CD4-positive, alpha-beta T cell (primary cell): ENCODE results near the gene CST7. TPM values are rescaled to one million over a fixed set of nuclear protein-coding genes. Genes with fewer than 3 reads are reported as not detected.

ENCODE experiments used
- ATAC-seq: fragments of 200-7000 bp; cut with Tn5 transposase; one replicate; pipeline ENCODE4 v1.10.0; 2022; ENCODE audit warnings: mild to moderate bottlenecking; ENCODE audit not compliant: poor library complexity
- CTCF ChIA-PET: fragments of 350-600 bp; sonication (Branson Sonifier 250); formaldehyde crosslinking; loops from one replicate; lab custom pipeline; 2021; ENCODE audit warnings: antibody characterized with exemption, inconsistent platforms; lab: Charles Lee
- POLR2A ChIA-PET: fragments of 350-600 bp; sonication (Branson Sonifier 250); formaldehyde crosslinking; loops from one replicate; lab custom pipeline; 2021; ENCODE audit warnings: antibody characterized with exemption, inconsistent platforms; lab: Charles Lee
- DNase-seq, 14 experiments: peaks; one replicate each; pipeline ENCODE4 v3.0.0-alpha.2; 2013 to 2020; ENCODE audit warnings: mixed read lengths in 2 of 14
- H3K27ac ChIP-seq, 2 donors: one replicate each; pipeline versions ENCODE4 v1.5.1 to v1.7.0; 2013; ENCODE audit warnings: low read length in 2 of 2, low read depth in 1 of 2, mild to moderate bottlenecking in 1 of 2
- H3K27me3 ChIP-seq, 2 experiments: 1 replicate in 1 of 2; 2 replicates in 1 of 2; pipeline versions ENCODE4 v1.6.1 to v1.7.0; 2013; ENCODE audit warnings: low read length in 2 of 2, control low read depth in 1 of 2, mild to moderate bottlenecking in 1 of 2, moderate library complexity in 1 of 2; ENCODE audit not compliant: insufficient read depth in 2 of 2, control insufficient read depth in 1 of 2
- H3K36me3 ChIP-seq: one replicate; pipeline ENCODE4 v1.6.1; 2013; ENCODE audit warnings: low read length, control low read depth; ENCODE audit not compliant: insufficient read depth
- H3K4me1 ChIP-seq: one replicate; pipeline ENCODE4 v1.6.1; 2013; ENCODE audit warnings: low read length, control low read depth; ENCODE audit not compliant: insufficient read depth
- H3K4me3 ChIP-seq: one replicate; pipeline ENCODE4 v1.5.1; 2013; ENCODE audit warnings: mild to moderate bottlenecking, low read length, moderate library complexity
- H3K9me3 ChIP-seq, 2 experiments: 1 replicate in 1 of 2; 2 replicates in 1 of 2; pipeline versions ENCODE4 v1.6.1 to v1.7.0; 2013; ENCODE audit warnings: low read length in 2 of 2, mild to moderate bottlenecking in 2 of 2, control low read depth in 1 of 2, moderate library complexity in 1 of 2; ENCODE audit not compliant: control insufficient read depth in 1 of 2, insufficient read depth in 1 of 2
- H3K27ac Mint-ChIP-seq: one replicate; pipeline ENCODE4 v1.8.0; 2020; ENCODE audit warnings: mixed read lengths
- H3K27me3 Mint-ChIP-seq: one replicate; pipeline ENCODE4 v1.8.0; 2021; ENCODE audit warnings: mixed read lengths
- H3K36me3 Mint-ChIP-seq: one replicate; pipeline ENCODE4 v1.8.0; 2021; ENCODE audit warnings: low read depth, mixed read lengths
- H3K4me1 Mint-ChIP-seq: one replicate; pipeline ENCODE4 v1.8.0; 2021; ENCODE audit warnings: low read depth, mixed read lengths
- H3K4me3 Mint-ChIP-seq: one replicate; pipeline ENCODE4 v1.8.0; 2020; ENCODE audit warnings: mild to moderate bottlenecking, mixed read lengths
- H3K9me3 Mint-ChIP-seq: one replicate; pipeline ENCODE4 v1.8.0; 2020; ENCODE audit warnings: mixed read lengths
- CTCF ChIP-seq: fragments of 200-600 bp; IDR thresholded peaks from one replicate; pipeline ENCODE4 v1.8.0; 2022; ENCODE audit warnings: antibody characterized with exemption, mild to moderate bottlenecking
- intact Hi-C, 2 experiments: fragments of 100-400 bp; cut with DNase I in 1 of 2; cut with micrococcal nuclease in 1 of 2; formaldehyde crosslinking; loops; one replicate each; pipeline versions ENCODE4 v1.15.1 to v1.9.0; 2023 to 2025; cut with DNase I, micrococcal nuclease
- total RNA-seq, 174 experiments: library from RNA in 2 of 174; stranded (reverse) in 2 of 174; gene quantifications; one replicate each; pipeline ENCODE4 v1.2.3 and lab custom pipeline; 2021 to 2026

The CST7 gene
- total RNA-seq, 2 experiments from 2014 or later = 3.2 to 4.4 TPM

- peak within 1 kb of the TSS; percentile 99 for H3K27ac Mint-ChIP-seq
- no peaks in the 10 kb centered on the region for H3K9me3 Mint-ChIP-seq
- TF ChIP-seq CTCF = no peak
- peaks cover 73% of the 10 kb centered on the region for H3K4me1 Mint-ChIP-seq
- no peaks in the 10 kb centered on the region for H3K27me3 Mint-ChIP-seq
- peaks cover 8% of the 10 kb centered on the region for H3K36me3 ChIP-seq
- H3K36me3 Mint-ChIP-seq = peaks cover 7% of the 10 kb centered on the region
- no peaks in the 10 kb centered on the region for H3K27me3 ChIP-seq
- H3K4me1 ChIP-seq = peaks cover 42% of the 10 kb centered on the region
- H3K9me3 ChIP-seq = no peaks in the 10 kb centered on the region
- H3K4me3 ChIP-seq = peak within 1 kb of the TSS; percentile 87
- H3K27ac ChIP-seq = peak within 1 kb of the TSS; percentile 90 to 97
- ChIA-PET CTCF (interaction anchor here (2.0 to 3.7 kb wide), 2 partner anchors 71 to 406 kb away, joined by 7 to 33 read pairs; no protein-coding TSS in a partner anchor), POLR2A (interaction anchor here (0.6 to 7.0 kb wide), 8 partner anchors 16 to 258 kb away, joined by 3 to 77 read pairs (median 5); partner anchors contain the start of genes ACSS1 and ENTPD6)
- peak; percentile 91 for ATAC-seq
- intact Hi-C loops = loop anchor here in 1 of 2 experiments (2.0 to 10.0 kb wide), 6 partner anchors 204 to 1640 kb away; partner anchors contain the start of genes NAPB, NXT1 and PYGB
- peak within 1 kb of the TSS; percentile 96 for H3K4me3 Mint-ChIP-seq
- DNase-seq = peak; percentile 89 to 99 (median 96)
Measured at GRCh38 chr20:24992487-24993205, 43.6 kb downstream of the CST7 start, which contains the start of gene APMAP. TSS of gene APMAP (minus strand) at chr20:24992751. CDS start at chr20:24992688, 63 bp downstream.

GRCh38 chr20:24993337-24994185, 44.5 kb downstream of the CST7 start:
- H3K27ac Mint-ChIP-seq = peak overlapping the region; percentile 99
- Histone ChIP-seq H3K27me3 (no peaks in the 10 kb centered on the region), H3K27ac (peak overlapping the region; percentile 90 to 97), H3K36me3 (peaks cover 8% of the 10 kb centered on the region), H3K9me3 (no peaks in the 10 kb centered on the region), H3K4me1 (peaks cover 38% of the 10 kb centered on the region), H3K4me3 (peak overlapping the region; percentile 87)
- no peaks in the 10 kb centered on the region for H3K27me3 Mint-ChIP-seq
- ATAC-seq (no peak), DNase-seq (peak in 1 of 14 experiments; percentile 14)
- peak; percentile 18 for TF ChIP-seq CTCF
- intact Hi-C loops = loop anchor here (2.0 to 10.0 kb wide), 9 partner anchors 185 to 1641 kb away; partner anchors contain the start of genes ENTPD6 (in 1 of the 2), NAPB (in 1 of the 2), NXT1 (in 1 of the 2) and PYGB (in 1 of the 2)
- peaks cover 64% of the 10 kb centered on the region for H3K4me1 Mint-ChIP-seq
- H3K4me3 Mint-ChIP-seq = peak overlapping the region; percentile 96
- no peaks in the 10 kb centered on the region for H3K9me3 Mint-ChIP-seq
- ChIA-PET CTCF (interaction anchor here (0.6 to 3.7 kb wide), 7 partner anchors 44 to 405 kb away, joined by 3 to 33 read pairs (median 3); partner anchors contain the start of gene ACSS1), POLR2A (interaction anchor here (0.6 to 7.0 kb wide), 11 partner anchors 17 to 257 kb away, joined by 3 to 77 read pairs (median 5); partner anchors contain the start of genes ACSS1 and ENTPD6)
- H3K36me3 Mint-ChIP-seq = peaks cover 7% of the 10 kb centered on the region

- H3K9me3 Mint-ChIP-seq = no peaks in the 10 kb centered on the region
- CTCF ChIA-PET = interaction anchor here (0.6 to 3.7 kb wide), 6 partner anchors 44 to 405 kb away, joined by 3 to 33 read pairs (median 5); partner anchors contain the start of gene ACSS1
- H3K27me3 Mint-ChIP-seq = no peaks in the 10 kb centered on the region
- peak overlapping the region; percentile 62 for H3K4me3 Mint-ChIP-seq
- Histone ChIP-seq H3K4me1 (peaks cover 36% of the 10 kb centered on the region), H3K4me3 (no peak overlapping the region), H3K27me3 (no peaks in the 10 kb centered on the region), H3K36me3 (peaks cover 6% of the 10 kb centered on the region), H3K27ac (no peak overlapping the region), H3K9me3 (no peaks in the 10 kb centered on the region)
- POLR2A ChIA-PET = interaction anchor here (1.0 to 7.0 kb wide), 7 partner anchors 60 to 201 kb away, joined by 3 to 77 read pairs (median 7); partner anchors contain the start of genes ACSS1 and ENTPD6
- DNase-seq (no peak), ATAC-seq (no peak)
- peak overlapping the region; percentile 99 for H3K27ac Mint-ChIP-seq
- peaks cover 7% of the 10 kb centered on the region for H3K36me3 Mint-ChIP-seq
- intact Hi-C loops = loop anchor here (2.0 to 10.0 kb wide), 8 partner anchors 185 to 1642 kb away; partner anchors contain the start of genes ENTPD6 (in 1 of the 2), NAPB (in 1 of the 2), NXT1 (in 1 of the 2) and PYGB (in 1 of the 2)
- peaks cover 59% of the 10 kb centered on the region for H3K4me1 Mint-ChIP-seq
- no peak for TF ChIP-seq CTCF
Measured at GRCh38 chr20:24994186-24994465, 45.1 kb downstream of the CST7 start.
